HCT116 (cell line): ENCODE results near the gene IDI1. TPM values are rescaled to one million over a fixed set of nuclear protein-coding genes. Genes with fewer than 3 reads are reported as not detected.

Experiments
- ATAC-seq: fragments of 200-7000 bp; cut with Tn5 transposase; 2 replicates; pipeline ENCODE4 v1.9.1; 2020; ENCODE audit warnings: mild to moderate bottlenecking, moderate library complexity
- BruUV-seq: library from RNA; stranded (reverse); fragments of 400-500 nt; replicated peaks from 2 replicates; lab custom pipeline; 2021; lab: Mats Ljungman, UMichigan
- CTCF ChIA-PET: fragments of 300-600 bp; sonication (Branson Sonifier 250); formaldehyde crosslinking; loops from one replicate; lab custom pipeline; 2021; ENCODE audit warnings: antibody characterized with exemption; lab: Charles Lee
- POLR2A ChIA-PET: fragments of 300-600, 350-600 bp; sonication (Branson Sonifier 250); formaldehyde crosslinking; loops from one replicate; lab custom pipeline; 2021; ENCODE audit warnings: antibody characterized with exemption; lab: Charles Lee
- RAD21 ChIA-PET, 2 experiments: fragments of 300-600 bp; sonication (Branson Sonifier 250); formaldehyde crosslinking; loops; one replicate each; lab custom pipeline; 2023; ENCODE audit warnings: low total read pairs in 2 of 2; ENCODE audit not compliant: uncharacterized antibody in 2 of 2, unreplicated experiment in 2 of 2, low non-redundant PET in 1 of 2; lab: Charles Lee
- DNase-seq: peaks from one replicate; pipeline ENCODE4 v3.0.0-alpha.2; 2010; ENCODE audit warnings: low read depth, low spot score
- H2AFZ ChIP-seq: fragments of 200-600 bp; shearing (Covaris generic), sonication (generic); 2 replicates; pipeline ENCODE4 v1.6.1; 2017; ENCODE audit warnings: low read depth, mixed run types, mixed read lengths, antibody characterized with exemption, low read length; ENCODE audit not compliant: poor library complexity, severe bottlenecking
- H3K27ac ChIP-seq: 2 replicates; pipeline ENCODE4 v1.5.1; 2012; ENCODE audit warnings: low read depth, low read length
- H3K27me3 ChIP-seq: fragments of 200-600 bp; sonication (generic); 2 replicates; pipeline ENCODE4 v1.6.1; 2016; ENCODE audit warnings: mixed run types, low read length, mixed read lengths; ENCODE audit not compliant: insufficient read depth
- H3K36me3 ChIP-seq, 2 experiments: fragments of 200-500 bp in 1 of 2; fragments of 200-600 bp in 1 of 2; sonication (Bioruptor generic) in 1 of 2; sonication (generic) in 1 of 2; 2 replicates each; pipeline versions ENCODE4 v1.5.1 to v1.6.1; 2014 to 2016; ENCODE audit warnings: low read length in 2 of 2, inconsistent platforms in 1 of 2, mixed read lengths in 1 of 2, mixed run types in 1 of 2; ENCODE audit not compliant: insufficient read depth in 2 of 2, control insufficient read depth in 1 of 2
- H3K4me1 ChIP-seq, 2 experiments: fragments of 200-600 bp in 1 of 2; sonication (generic) in 1 of 2; 2 replicates each; pipeline versions ENCODE4 v1.5.1 to v1.6.1; 2012 to 2017; ENCODE audit warnings: low read length in 2 of 2, inconsistent platforms in 1 of 2, mild to moderate bottlenecking in 1 of 2, mixed read lengths in 1 of 2, mixed run types in 1 of 2, moderate library complexity in 1 of 2; ENCODE audit not compliant: insufficient read depth in 2 of 2, control insufficient read depth in 1 of 2
- H3K4me2 ChIP-seq: fragments of 200-600 bp; sonication (generic); 2 replicates; pipeline ENCODE4 v1.6.1; 2017; ENCODE audit warnings: mixed run types, low read length, mixed read lengths
- H3K4me3 ChIP-seq, 2 experiments: fragments of 200-600 bp in 1 of 2; sonication (generic) in 1 of 2; replicated peaks in 1 of 2; 2 replicates each; pipeline ENCODE4 v1.5.1; 2011 to 2016; ENCODE audit warnings: low read length in 2 of 2, control low read depth in 1 of 2, low read depth in 1 of 2, mild to moderate bottlenecking in 1 of 2, mixed read lengths in 1 of 2, mixed run types in 1 of 2
- H3K79me2 ChIP-seq: fragments of 200-600 bp; sonication (generic); 2 replicates; pipeline ENCODE4 v1.6.1; 2017; ENCODE audit warnings: mild to moderate bottlenecking, mixed run types, low read length, moderate library complexity, mixed read lengths; ENCODE audit not compliant: insufficient read depth
- H3K9ac ChIP-seq: fragments of 200-600 bp; sonication (generic); 2 replicates; pipeline ENCODE4 v1.6.1; 2016; ENCODE audit warnings: low read length, mixed read lengths
- H3K9me2 ChIP-seq: fragments of 200-600 bp; sonication (generic), shearing (Covaris generic); 2 replicates; pipeline ENCODE4 v1.6.1; 2017; ENCODE audit warnings: mixed run types, mild to moderate bottlenecking, moderate library complexity; ENCODE audit not compliant: insufficient read depth
- H3K9me3 ChIP-seq, 2 experiments: fragments of 200-500 bp in 1 of 2; fragments of 200-600 bp in 1 of 2; sonication (Bioruptor generic) in 1 of 2; sonication (generic) in 1 of 2; 2 replicates each; pipeline ENCODE4 v1.6.1; 2014 to 2017; ENCODE audit warnings: low read length in 2 of 2, mixed read lengths in 2 of 2, inconsistent platforms in 1 of 2, low read depth in 1 of 2, mild to moderate bottlenecking in 1 of 2, mixed run types in 1 of 2, moderate library complexity in 1 of 2; ENCODE audit not compliant: control insufficient read depth in 1 of 2, insufficient read depth in 1 of 2
- H4K20me1 ChIP-seq: fragments of 200-600 bp; sonication (generic), shearing (Covaris generic); 2 replicates; pipeline ENCODE4 v1.6.1; 2017; ENCODE audit warnings: mixed run types, mild to moderate bottlenecking, moderate library complexity; ENCODE audit not compliant: insufficient read depth
- CTCF ChIP-seq, 3 experiments: fragments of 200-600 bp in 1 of 3; sonication (generic) in 1 of 3; IDR thresholded peaks in 2 of 3; conservative IDR thresholded peaks in 1 of 3; 2 replicates each; pipeline ENCODE4 v1.5.1; 2012 to 2017; ENCODE audit warnings: low read depth in 2 of 3, low read length in 2 of 3, antibody characterized with exemption in 1 of 3, borderline replicate concordance in 1 of 3, control low read depth in 1 of 3, mild to moderate bottlenecking in 1 of 3, mixed read lengths in 1 of 3, mixed run types in 1 of 3, moderate library complexity in 1 of 3; ENCODE audit not compliant: insufficient read depth in 1 of 3
- EZH2phosphoT487 ChIP-seq: fragments of 200-600 bp; IDR thresholded peaks from 2 replicates; pipeline ENCODE4 v1.6.1; 2018; ENCODE audit warnings: antibody characterized with exemption, borderline replicate concordance
- JUND ChIP-seq: IDR thresholded peaks from 2 replicates; pipeline ENCODE4 v1.6.1; 2012
- MAX ChIP-seq: IDR thresholded peaks from 2 replicates; pipeline ENCODE4 v1.6.1; 2012
- REST ChIP-seq: IDR thresholded peaks from 2 replicates; pipeline ENCODE4 v1.6.1; 2012; ENCODE audit warnings: low read depth
- SP1 ChIP-seq: IDR thresholded peaks from 2 replicates; pipeline ENCODE4 v1.6.1; 2012; ENCODE audit warnings: low read depth
- TCF7L2 ChIP-seq: IDR thresholded peaks from 2 replicates; pipeline ENCODE4 v1.7.0; 2011; ENCODE audit warnings: borderline replicate concordance, inconsistent platforms; ENCODE audit not compliant: insufficient read depth, insufficient read length; ENCODE audit errors: extremely low read depth
- intact Hi-C: fragments of 100-400 bp; cut with micrococcal nuclease; formaldehyde crosslinking; loops from 2 replicates; pipeline ENCODE4 v1.10.0; 2022
- total RNA-seq: library from RNA; stranded (reverse); gene quantifications from one replicate; pipeline ENCODE4 v1.2.1, GENCODE V29; 2021; ENCODE audit not compliant: unreplicated experiment
- TF ChIP-seq, protein P1 (sequence below): IDR thresholded peaks from 2 replicates; pipeline ENCODE4 v1.6.1; 2012

Gene IDI1
- total RNA-seq, 1 experiment from 2014 or later: 37.8 TPM

GRCh38 chr10:992467-992866 is 56.5 kb downstream of the IDI1 start:
- ChIA-PET CTCF (no interaction called here), POLR2A (no interaction called here), RAD21 (no interaction called here)
- Histone ChIP-seq H3K27me3 (no peaks in the 10 kb centered on the region), H3K4me3 (no peak overlapping the region), H3K9ac (no peak overlapping the region), H3K4me2 (no peak overlapping the region), H3K79me2 (peaks cover 100% of the 10 kb centered on the region), H3K9me3 (no peaks in the 10 kb centered on the region), H3K4me1 (peaks cover 4 to 12% of the 10 kb centered on the region in 2 experiments), H2AFZ (no peak overlapping the region), H3K27ac (no peak overlapping the region), H3K36me3 (peaks cover 37 to 68% of the 10 kb centered on the region in 2 experiments; a peak in 3 of 4 replicates), H4K20me1 (peaks cover 37% of the 10 kb centered on the region; the same call in 1 of the 2 replicates), H3K9me2 (no peaks in the 10 kb centered on the region)
- ATAC-seq: no peak
- no TSS peak for BruUV-seq
- TF ChIP-seq TCF7L2 (no peak), MAX (no peak)
- no peak for DNase-seq
- intact Hi-C loops: no loop called here

GRCh38 chr10:990808-991207 is 58.1 kb downstream of the IDI1 start:
- intact Hi-C loops: no loop called here
- no TSS peak for BruUV-seq
- H3K79me2 ChIP-seq: peaks cover 88% of the 10 kb centered on the region
- RAD21 ChIA-PET: no interaction called here
- H3K4me3 ChIP-seq: no peak overlapping the region
- POLR2A ChIA-PET: no interaction called here
- no peak overlapping the region for H3K27ac ChIP-seq
- no peak overlapping the region for H3K9ac ChIP-seq
- H3K4me1 ChIP-seq: peaks cover 12 to 28% of the 10 kb centered on the region in 2 experiments
- no peaks in the 10 kb centered on the region for H3K9me3 ChIP-seq
- H3K9me2 ChIP-seq: no peaks in the 10 kb centered on the region
- TF ChIP-seq CTCF (IDR thresholded peaks at IDR 0.05 in 2 of 3, conservative IDR thresholded peaks at IDR 0.05 in 1 of 3; ENCODE audit: borderline replicate concordance in 1 of 3, insufficient read depth in 1 of 3, low read depth in 2 of 3, low read length in 2 of 3): no peak
- no peak for TF ChIP-seq EZH2phosphoT487
- no peak for TF ChIP-seq REST
- no peak for TF ChIP-seq JUND
- TF ChIP-seq, protein P1, sequence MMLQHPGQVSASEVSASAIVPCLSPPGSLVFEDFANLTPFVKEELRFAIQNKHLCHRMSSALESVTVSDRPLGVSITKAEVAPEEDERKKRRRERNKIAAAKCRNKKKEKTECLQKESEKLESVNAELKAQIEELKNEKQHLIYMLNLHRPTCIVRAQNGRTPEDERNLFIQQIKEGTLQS: no peak
- no peak for TF ChIP-seq SP1
- CTCF ChIA-PET: no interaction called here
- H3K27me3 ChIP-seq: no peaks in the 10 kb centered on the region
- DNase-seq: no peak
- no peak overlapping the region for H3K4me2 ChIP-seq
- H4K20me1 ChIP-seq: peaks cover 24% of the 10 kb centered on the region; the same call in 1 of the 2 replicates
- H2AFZ ChIP-seq: no peak overlapping the region
- peaks cover 21 to 53% of the 10 kb centered on the region in 2 experiments; a peak in 3 of 4 replicates for H3K36me3 ChIP-seq
- no peak for ATAC-seq
